SKM-1 treated with dmso at 0.1 percent for 144 hours (cell line): ENCODE measurements around the gene DEDD2.

Experiments used
- DNase-seq: peaks from one replicate; lab custom pipeline; 2025; ENCODE audit not compliant: unreplicated experiment; lab: John Stamatoyannopoulos, UW

DEDD2 gene

GRCh38 chr19:42248270-42249148 is 31.0 kb upstream of the DEDD2 start:
- no peak for DNase-seq

DNA sequence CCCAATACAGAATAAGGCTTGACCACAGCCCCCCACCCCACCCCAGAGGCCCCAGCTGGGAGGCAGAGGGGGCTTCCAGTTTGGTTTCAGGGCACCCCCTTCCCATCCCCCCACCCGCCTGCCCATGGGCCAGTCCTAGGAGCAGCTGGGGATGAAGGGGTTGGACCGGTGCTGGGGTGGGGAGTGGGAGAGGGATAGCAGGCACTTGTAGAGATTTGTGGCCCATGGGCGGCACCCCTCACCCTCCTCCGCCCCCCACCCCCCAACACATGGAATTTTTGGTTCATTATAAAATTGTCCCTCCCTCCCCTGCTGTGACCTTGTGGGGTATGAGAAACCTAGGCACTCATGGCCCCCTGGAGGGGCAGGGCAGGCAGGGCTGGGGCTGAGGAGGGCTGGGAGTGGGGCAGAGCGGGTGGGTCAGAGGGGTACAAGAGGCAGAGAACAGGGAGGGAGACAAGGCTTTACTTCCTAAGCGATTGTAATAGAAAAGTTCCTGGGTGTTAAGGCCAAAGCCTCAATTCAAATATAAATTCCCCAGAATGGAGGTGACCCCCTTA is 30.2 kb upstream of the DEDD2 start:
- no peak for DNase-seq

- no peak for DNase-seq
Measured at GRCh38 chr19:42246922-42247639, 29.6 kb upstream of the DEDD2 start.

- no peak for DNase-seq
Measured at GRCh38 chr19:42246143-42246921, 28.9 kb upstream of the DEDD2 start.

GRCh38 chr19:42245231-42245630 is 27.8 kb upstream of the DEDD2 start:
- no peak for DNase-seq

DNA sequence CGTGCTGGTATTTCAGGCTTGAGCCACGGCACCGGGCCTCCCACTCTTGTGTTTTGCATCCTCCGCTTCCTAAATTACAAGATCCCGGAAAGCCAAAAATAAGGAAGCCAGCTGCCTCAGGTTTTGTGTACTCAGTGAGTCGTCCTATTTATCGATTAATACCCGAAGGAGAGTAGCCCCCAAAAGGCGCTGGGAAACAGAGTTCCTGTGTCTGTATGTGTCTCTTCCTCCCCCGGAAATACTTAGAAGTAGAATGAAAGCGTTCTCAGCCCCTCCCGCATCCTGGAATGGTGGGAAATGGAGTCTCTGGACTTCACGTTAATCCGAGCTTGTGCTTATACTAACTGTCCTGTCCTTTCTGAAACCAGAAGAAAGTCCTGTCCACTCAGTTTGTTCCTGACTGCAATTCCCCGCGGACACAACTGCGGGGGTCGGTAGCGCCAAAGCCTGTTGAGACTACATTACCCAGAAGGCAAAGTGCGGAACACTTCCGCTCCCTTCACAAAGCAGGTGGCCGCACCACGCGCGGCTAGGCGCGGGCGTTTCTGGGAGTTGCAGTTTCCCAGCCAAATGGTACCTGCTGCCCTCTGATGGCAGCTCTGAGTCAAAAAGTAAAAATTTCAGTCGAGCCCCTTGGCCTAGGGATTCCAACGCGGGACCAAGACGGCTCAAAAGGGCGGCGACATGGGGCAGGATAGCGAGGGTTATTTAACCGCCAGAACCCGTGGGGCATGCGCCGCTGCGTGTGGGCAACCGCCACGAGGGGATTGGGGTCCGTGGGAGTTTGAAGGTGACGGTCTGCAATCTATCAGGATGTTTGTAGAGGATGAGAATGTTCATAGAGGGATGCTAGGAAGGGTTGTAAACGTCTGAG is 27.1 kb upstream of the DEDD2 start:
- DNase-seq: peak; percentile 75

- DNase-seq: peak; percentile 91
Measured at GRCh38 chr19:42242512-42243409, 25.3 kb upstream of the DEDD2 start, which contains the start of gene GSK3A. GSK3A (minus strand) TSS chr19:42242602; CDS start chr19:42242465, 137 bp downstream.

DNA sequence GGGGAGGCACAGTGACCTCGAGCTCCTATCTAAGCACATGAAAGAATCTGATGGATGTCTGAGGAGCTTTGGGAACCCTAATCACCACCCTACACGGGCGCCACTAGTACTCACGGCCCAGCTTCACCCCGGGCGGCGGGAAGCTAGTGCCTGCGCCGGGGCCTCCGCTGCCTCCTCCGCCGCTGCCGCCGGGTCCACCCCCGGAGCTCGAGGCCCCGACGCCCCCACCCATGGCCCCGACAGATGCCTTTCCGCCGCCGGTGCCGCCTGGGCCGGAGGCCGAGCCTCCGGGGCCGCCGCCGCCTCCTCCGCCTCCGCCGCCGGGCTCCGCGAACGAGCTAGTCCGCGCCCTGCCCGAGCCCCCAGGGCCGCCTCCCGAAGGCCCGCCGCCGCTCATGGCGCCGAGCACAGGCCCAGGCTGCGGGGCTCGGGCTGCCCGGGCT is 24.6 kb upstream of the DEDD2 start:
- no peak for DNase-seq

DNA sequence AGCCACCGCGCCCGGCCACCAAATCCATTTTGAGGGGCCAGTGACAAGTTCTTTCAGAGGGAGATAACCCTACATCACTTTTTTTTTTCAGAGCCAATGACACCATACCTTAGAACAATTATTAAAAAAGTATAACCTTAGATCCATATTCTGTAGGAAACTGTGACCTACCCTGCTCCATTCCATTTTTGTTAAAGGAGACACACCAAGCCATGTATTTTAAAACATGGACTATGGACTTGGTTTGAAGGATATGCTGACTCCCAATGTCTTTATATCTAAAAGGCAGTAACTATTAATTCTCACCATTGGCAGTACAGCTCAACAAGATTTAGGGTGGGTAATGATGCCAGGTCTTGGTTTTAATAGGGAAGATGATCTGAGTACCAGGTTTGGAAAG is 23.8 kb upstream of the DEDD2 start:
- no peak for DNase-seq

DNA sequence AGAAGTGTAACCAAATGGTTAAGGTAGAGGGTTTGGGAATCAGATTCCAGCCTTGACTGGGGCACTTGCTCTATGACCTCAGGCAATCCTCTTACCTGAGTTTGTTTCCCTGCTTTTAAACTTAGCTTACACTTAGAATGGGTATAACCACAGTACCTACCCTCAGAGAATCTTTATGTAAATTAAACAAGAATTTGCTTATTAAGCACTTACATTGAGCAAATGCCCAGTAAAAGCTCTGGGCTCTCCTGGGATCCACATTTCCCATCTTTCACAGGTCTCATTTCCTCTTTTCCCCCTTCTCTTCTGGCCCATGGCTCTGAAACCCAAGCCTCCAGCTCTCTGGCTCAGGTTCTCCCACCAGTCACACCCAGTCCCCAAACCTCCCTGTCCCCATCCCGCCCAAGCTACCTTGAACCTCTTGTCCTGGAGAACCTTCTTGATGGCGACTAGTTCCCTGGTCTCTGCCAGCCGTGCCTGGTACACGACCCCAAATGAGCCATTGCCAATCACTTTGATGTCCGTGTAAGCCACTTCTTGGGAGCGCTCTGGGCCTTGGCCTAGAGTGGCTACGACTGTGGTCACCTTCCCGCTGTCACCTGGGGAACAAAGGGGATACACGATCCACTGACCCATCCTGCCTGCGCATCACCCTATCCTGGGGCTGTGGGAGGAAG is 22.2 kb upstream of the DEDD2 start:
- no peak for DNase-seq

GRCh38 chr19:42235181-42235580 is 17.7 kb upstream of the DEDD2 start:
- DNase-seq: no peak

DNA sequence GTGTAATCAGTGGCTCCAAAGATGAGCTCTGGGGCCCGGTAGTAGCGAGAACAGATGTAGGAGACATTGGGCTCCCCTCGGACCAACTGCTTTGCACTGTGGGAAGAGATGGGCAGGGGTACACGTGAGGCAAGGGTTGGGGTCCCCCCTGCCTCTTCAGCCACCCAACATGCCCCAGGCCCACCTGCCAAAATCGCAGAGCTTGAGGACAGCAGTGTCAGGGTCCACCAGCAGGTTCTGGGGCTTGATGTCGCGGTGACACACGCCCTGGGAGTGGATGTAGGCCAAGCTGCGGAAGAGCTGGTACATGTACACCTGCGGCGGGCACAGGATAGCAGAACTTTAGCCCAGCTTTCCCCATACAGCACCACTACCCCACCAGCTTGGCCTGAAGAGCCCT is 16.9 kb upstream of the DEDD2 start:
- DNase-seq: no peak

DNA sequence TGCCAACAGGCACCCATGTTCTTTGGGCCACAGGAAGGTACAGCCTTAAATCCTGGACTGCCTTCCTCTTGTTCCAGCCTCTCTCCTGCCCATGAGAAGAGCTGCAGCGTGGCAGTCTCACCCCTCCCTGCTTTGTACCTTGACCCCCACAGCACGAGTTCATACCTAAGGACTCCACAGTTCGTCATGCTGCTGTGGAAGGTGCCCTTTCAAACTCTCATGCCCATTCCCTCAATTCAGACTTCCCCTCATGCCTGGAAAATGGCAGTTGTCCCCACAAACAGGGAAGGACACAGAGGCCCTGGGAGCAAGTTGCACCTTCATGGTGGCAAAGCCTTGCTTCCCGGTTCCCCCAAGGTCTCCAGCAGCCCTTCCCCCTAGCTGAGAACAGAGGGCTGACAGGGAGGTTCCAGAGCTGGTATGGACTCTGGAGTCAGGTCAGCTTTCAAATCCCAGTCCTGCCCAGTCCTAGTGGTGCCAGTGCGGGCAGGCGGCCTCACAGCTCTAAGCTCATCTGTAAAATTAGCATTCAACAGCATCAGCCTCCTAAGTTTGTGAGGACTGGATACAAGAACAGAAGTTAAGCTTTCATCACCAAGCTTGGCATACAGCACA is 16.3 kb upstream of the DEDD2 start:
- DNase-seq: no peak

- DNase-seq: no peak
Measured at GRCh38 chr19:42233106-42233505, 15.6 kb upstream of the DEDD2 start.

DNA sequence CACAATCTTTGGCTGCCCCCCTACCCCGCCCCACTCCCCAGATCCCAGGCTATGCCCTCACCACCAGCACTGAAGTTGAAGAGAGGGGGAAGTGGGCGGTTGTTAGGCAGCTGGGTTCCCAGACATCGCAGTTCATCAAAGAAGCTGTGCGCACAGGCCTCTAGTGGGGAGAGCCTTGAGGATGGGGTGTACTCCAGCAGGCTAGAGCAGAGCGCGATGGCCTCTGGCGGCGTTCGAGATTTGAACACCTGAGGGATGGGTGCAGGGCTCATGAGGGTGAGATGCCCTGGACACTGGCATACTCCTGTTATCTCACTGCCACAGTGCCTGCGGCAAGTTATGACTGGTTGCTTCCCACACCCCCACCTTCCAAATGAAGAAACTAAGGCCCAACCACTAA is 15.0 kb upstream of the DEDD2 start:
- no peak for DNase-seq

DNA sequence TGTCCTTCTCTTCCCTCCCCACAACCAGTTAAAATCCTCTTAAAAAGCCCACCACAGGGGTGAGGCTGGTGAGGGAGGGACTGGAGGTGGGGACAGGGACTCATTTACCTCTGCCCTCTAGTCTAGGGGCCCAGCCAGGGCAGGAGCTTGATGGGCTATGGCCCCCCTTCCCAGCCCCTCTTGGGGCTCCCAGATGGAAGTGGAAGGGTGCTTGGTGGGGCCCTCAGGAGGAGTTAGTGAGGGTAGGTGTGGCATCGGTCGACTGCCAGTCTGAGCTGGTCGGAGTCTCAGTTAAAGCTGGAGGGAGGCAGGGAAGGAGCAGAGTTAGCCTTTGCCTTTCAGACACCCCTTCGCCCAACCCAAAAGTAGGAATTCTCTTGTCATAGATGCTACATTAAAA is 13.1 kb upstream of the DEDD2 start:
- DNase-seq: no peak

DNA sequence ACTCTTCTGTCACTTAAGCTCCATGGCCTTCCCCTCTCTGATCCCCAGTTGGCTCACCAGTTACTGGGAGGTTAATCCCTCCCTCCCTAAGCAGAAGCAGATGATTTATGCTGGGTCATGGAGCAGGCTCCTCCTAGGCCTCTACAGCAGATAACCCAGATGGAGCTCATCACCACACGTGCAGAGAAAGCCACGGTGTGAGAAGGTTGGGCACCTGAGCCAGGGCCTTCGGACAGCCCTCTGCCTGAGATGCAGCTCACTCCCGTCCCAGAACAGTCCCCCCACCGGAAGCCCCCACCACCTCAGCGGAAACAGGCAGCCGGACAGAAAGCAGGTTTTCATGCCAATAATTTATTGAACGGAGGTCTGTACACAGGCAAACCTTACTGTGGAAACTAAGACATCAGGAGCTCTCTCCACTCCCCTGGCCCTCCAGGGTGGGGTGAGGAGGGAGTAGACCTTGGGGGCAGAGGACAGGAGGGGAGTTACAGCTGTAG is 12.4 kb upstream of the DEDD2 start:
- DNase-seq: no peak

DNA sequence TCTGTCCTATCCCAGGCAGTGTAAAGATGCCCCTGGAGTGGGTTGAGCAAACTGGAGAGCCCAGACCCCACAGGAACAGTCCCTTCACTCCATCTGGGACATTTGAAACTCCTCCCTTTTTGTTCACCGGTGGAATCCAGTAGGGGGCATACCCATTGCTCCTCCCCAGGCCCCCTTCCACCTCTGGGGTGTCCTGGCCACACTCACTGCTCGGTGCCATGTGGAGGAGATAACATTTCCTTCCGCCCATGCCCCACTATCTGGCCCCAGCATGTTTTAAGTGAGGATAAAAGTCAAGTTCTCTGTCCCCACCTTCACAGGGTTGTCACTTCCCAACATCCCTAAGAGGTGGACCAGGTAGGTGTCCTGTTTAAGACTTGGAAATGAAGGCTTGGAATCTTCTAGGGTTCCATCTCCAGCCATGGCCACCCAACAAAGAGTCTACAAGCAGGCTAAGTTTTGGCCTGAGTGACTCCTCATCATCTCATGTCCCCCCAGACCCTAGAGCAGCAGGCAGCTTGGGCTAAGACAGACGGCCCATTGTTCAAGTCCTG is 11.9 kb upstream of the DEDD2 start:
- no peak for DNase-seq
